Vagina (tissue), 2 donors: ENCODE data around the gene TRIM69.
A peak's percentile ranks its signal among the peaks of the same experiment; 100 is the strongest.

ENCODE experiments used
- POLR2A ChIP-seq, 2 donors: fragments of 450-650 bp; IDR thresholded peaks; one replicate each; pipeline ENCODE4 v1.6.1; 2017; ENCODE audit warnings: antibody characterized with exemption in 2 of 2, mild to moderate bottlenecking in 2 of 2, moderate library complexity in 2 of 2
- POLR2AphosphoS5 ChIP-seq, 2 donors: sonication (generic); formaldehyde crosslinking; IDR thresholded peaks; one replicate each; pipeline ENCODE4 v1.9.0; 2017; ENCODE audit warnings: antibody characterized with exemption in 2 of 2, mild to moderate bottlenecking in 2 of 2, low read depth in 1 of 2; ENCODE audit not compliant: insufficient read depth in 1 of 2
- TF ChIP-seq, protein P1 (sequence below), 3 experiments: fragments of 450-650 bp in 2 of 3; fragments of 200-600 bp in 1 of 3; sonication (generic) in 1 of 3; IDR thresholded peaks; one replicate each; pipeline ENCODE4 v1.5.1; 2017 to 2019; ENCODE audit warnings: antibody characterized with exemption in 3 of 3, mild to moderate bottlenecking in 2 of 3, moderate library complexity in 2 of 3

DNA sequence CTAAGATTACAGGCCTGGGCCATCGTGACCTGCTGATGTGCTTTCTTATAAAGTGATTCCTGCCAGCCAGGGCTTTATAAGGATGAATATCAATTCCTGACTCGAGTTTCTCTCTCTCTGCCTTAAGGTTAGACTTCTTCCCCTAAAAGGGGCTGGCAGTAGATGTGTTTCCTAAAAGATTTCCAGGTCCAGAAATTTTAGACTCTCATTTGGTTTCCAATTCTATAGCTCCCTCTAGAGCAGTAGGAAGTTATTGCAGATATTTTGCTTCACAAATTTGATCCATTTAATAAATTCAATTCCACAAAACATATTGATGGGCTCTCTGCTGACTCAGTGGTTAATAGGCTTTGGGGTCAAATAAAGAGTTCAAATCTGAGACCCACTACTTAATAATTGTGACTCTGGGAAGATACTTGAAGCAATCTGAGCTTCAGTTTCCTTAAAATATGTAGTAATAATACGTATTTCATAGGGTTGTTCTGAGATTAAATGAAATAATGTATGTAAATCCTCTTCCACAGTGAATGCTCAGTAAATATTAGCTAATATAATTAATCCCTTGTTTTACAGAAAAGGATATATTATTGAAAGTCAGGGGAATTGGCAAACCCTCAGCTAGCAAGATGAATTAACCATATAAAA lies 2.1 kb downstream of the TRIM69 start:
- TF ChIP-seq, protein P1, sequence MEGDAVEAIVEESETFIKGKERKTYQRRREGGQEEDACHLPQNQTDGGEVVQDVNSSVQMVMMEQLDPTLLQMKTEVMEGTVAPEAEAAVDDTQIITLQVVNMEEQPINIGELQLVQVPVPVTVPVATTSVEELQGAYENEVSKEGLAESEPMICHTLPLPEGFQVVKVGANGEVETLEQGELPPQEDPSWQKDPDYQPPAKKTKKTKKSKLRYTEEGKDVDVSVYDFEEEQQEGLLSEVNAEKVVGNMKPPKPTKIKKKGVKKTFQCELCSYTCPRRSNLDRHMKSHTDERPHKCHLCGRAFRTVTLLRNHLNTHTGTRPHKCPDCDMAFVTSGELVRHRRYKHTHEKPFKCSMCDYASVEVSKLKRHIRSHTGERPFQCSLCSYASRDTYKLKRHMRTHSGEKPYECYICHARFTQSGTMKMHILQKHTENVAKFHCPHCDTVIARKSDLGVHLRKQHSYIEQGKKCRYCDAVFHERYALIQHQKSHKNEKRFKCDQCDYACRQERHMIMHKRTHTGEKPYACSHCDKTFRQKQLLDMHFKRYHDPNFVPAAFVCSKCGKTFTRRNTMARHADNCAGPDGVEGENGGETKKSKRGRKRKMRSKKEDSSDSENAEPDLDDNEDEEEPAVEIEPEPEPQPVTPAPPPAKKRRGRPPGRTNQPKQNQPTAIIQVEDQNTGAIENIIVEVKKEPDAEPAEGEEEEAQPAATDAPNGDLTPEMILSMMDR (IDR thresholded peaks at IDR 0.05) = peak in 2 of 3 experiments; percentile 68 to 77
- TF ChIP-seq POLR2A (IDR thresholded peaks at IDR 0.05) (no peak), POLR2AphosphoS5 (IDR thresholded peaks at IDR 0.05; ENCODE audit: insufficient read depth in 1 of 2, low read depth in 1 of 2) (no peak)
